Right lobe of liver (tissue), 6 donors: ENCODE results near the gene LIMK2. TPM values are rescaled to one million over a fixed set of nuclear protein-coding genes. Genes with fewer than 3 reads are reported as not detected.
"Not testable (repeated sequence)": the region's sequence is repeated elsewhere in the genome, so short reads cannot be mapped to it uniquely, and the experiment has no call there.

ENCODE experiments used
- ATAC-seq, 4 donors: fragments of 200-7000 bp; cut with Tn5 transposase; one replicate each; pipeline ENCODE4 v1.9.1; 2020; ENCODE audit warnings: mild to moderate bottlenecking in 4 of 4, moderate library complexity in 4 of 4
- DNase-seq, 3 donors: peaks; one replicate each; pipeline ENCODE4 v3.0.0-alpha.2; 2020
- H3K27ac ChIP-seq, 3 donors: fragments of 200-600 bp; one replicate each; pipeline ENCODE4 v1.8.0; 2022
- H3K27me3 ChIP-seq, 2 donors: fragments of 200-600 bp; one replicate each; pipeline ENCODE4 v1.8.0; 2022
- H3K36me3 ChIP-seq, 4 donors: fragments of 200-600 bp; sonication (generic) in 1 of 4; one replicate each; pipeline versions ENCODE4 v1.5.1 to v1.8.0; 2017 to 2022; ENCODE audit warnings: control low read depth in 1 of 4
- H3K4me1 ChIP-seq, 4 donors: fragments of 200-600 bp; sonication (generic) in 1 of 4; one replicate each; pipeline versions ENCODE4 v1.5.1 to v1.8.0; 2017 to 2022; ENCODE audit warnings: control low read depth in 1 of 4
- H3K4me3 ChIP-seq, 3 donors: fragments of 200-600 bp; one replicate each; pipeline ENCODE4 v1.8.0; 2022
- H3K9me3 ChIP-seq, 4 donors: fragments of 200-600 bp; sonication (generic) in 1 of 4; one replicate each; pipeline versions ENCODE4 v1.5.1 to v1.8.0; 2017 to 2022; ENCODE audit warnings: control low read depth in 1 of 4
- POLR2A ChIP-seq: fragments of 450-650 bp; IDR thresholded peaks from one replicate; pipeline ENCODE4 v1.6.1; 2017; ENCODE audit warnings: antibody characterized with exemption, mild to moderate bottlenecking
- WGBS: methylation state at CpG from one replicate; pipeline ENCODE4 v1.1.6; 2018; ENCODE audit warnings: low coverage, low lambda C conversion rate; ENCODE audit not compliant: insufficient coverage; ENCODE audit errors: missing lambda C conversion rate; 5-methylcytosine and 5-hydroxymethylcytosine counted together
- intact Hi-C, 2 donors: fragments of 100-400 bp; cut with DNase I; formaldehyde crosslinking; loops; one replicate each; pipeline versions ENCODE4 v1.11.2 to v1.14.1; 2022
- total RNA-seq, 6 experiments: library from RNA; depleted of rRNA in 2 of 6; stranded (reverse); fragments of >200 nt in 2 of 6; fragmentation: NEBNext Ultra II Directional in 3 of 6; extraction: Animal tissue kit (Norgen Biotek cat#: 25700) in 3 of 6; gene quantifications; one replicate each; pipeline versions ENCODE4 v1.1.0 to v1.2.4, GENCODE V29; 2016 to 2023
- TF ChIP-seq, protein P1 (sequence below), 4 donors: fragments of 200-600 bp in 3 of 4; fragments of 450-650 bp in 1 of 4; IDR thresholded peaks; one replicate each; pipeline versions ENCODE4 v1.5.1 to v1.8.0; 2016 to 2022; ENCODE audit warnings: antibody characterized with exemption in 4 of 4, mild to moderate bottlenecking in 2 of 4
- donor health status: DM: no; HTN: yes; CAD: no.
- donor health status: DM: no; HTN: no; CAD: no.
- donor health status: DM: no; HTN: no; CAD: no.
- donor health status: DM: no; HTN: yes; CAD: no.
- donor health status: DM: no; HTN: yes; CAD: no.

LIMK2 gene
- total RNA-seq, 6 experiments from 2014 or later = 6.3 to 47.9 (median 19.6) TPM

DNA sequence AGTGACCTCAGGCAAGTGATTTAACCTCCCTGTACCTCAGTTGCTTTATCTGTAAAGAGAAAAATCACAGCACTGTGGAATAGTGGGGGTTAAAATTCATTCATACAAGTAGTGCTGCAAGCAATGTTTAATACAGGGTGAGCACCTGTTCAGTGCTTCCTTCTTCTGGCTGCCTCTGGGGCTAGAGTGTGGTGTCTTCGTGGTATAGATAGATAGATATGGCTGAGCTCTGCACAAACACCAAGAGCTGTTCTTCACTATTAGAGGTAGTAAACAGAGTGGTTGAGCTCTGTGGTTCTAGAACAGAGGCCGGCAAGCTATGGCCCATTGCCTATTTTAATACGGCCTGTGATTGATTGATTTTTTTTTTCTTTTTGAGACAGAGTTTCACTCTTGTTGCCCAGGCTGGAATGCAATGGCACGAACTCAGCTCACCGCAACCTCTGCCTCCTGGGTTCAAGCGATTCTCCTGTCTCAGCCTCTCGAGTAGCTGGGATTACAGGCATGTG is 32.9 kb downstream of the LIMK2 start:
- intact Hi-C loops = no loop called here
- ATAC-seq (peak; percentile 10 to 66 (median 30)), DNase-seq (no peak)
- Histone ChIP-seq H3K27me3 (no peaks in the 10 kb centered on the region), H3K36me3 (peaks cover 0 to 2% (median 0%) of the 10 kb centered on the region in 4 donors), H3K4me1 (peaks cover 0 to 24% (median 0%) of the 10 kb centered on the region in 4 donors), H3K27ac (no peak overlapping the region), H3K4me3 (no peak overlapping the region), H3K9me3 (no peaks in the 10 kb centered on the region)
- WGBS = 32% methylated on average over 7 of the region's 7 CpGs
- TF ChIP-seq, protein P1, sequence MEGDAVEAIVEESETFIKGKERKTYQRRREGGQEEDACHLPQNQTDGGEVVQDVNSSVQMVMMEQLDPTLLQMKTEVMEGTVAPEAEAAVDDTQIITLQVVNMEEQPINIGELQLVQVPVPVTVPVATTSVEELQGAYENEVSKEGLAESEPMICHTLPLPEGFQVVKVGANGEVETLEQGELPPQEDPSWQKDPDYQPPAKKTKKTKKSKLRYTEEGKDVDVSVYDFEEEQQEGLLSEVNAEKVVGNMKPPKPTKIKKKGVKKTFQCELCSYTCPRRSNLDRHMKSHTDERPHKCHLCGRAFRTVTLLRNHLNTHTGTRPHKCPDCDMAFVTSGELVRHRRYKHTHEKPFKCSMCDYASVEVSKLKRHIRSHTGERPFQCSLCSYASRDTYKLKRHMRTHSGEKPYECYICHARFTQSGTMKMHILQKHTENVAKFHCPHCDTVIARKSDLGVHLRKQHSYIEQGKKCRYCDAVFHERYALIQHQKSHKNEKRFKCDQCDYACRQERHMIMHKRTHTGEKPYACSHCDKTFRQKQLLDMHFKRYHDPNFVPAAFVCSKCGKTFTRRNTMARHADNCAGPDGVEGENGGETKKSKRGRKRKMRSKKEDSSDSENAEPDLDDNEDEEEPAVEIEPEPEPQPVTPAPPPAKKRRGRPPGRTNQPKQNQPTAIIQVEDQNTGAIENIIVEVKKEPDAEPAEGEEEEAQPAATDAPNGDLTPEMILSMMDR (IDR thresholded peaks at IDR 0.05) = no peak
- no peak for TF ChIP-seq POLR2A

DNA sequence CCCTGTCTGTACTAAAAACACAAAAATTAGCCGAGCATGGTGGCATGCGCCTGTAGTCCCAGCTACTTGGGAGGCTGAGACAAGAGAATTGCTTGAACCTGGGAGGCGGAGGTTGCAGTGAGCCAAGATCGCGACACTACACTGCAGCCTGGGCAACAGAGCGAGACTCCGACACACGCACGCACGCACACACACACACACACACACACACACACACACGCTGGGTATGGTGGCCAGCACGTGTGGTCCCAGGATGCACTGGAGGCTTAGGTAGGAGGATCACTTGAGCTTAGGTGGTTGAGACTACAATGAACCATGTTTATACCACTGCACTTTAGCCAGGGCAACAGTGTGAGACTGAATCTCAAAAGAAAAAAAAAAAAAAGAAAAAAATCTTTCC is 33.9 kb downstream of the LIMK2 start:
- ATAC-seq, H3K27me3 ChIP-seq, H3K27ac ChIP-seq, H3K4me3 ChIP-seq, DNase-seq, intact Hi-C loops, H3K36me3 ChIP-seq, H3K9me3 ChIP-seq: not testable (repeated sequence)
- H3K4me1 ChIP-seq = peaks cover 0 to 29% (median 0%) of the 10 kb centered on the region in 4 donors
- 87% methylated on average over 3 of the region's 12 CpGs for WGBS

GRCh38 chr22:31246687-31247086 is 34.6 kb downstream of the LIMK2 start:
- peaks cover 0 to 2% (median 0%) of the 10 kb centered on the region in 4 donors for H3K36me3 ChIP-seq
- WGBS = 85% methylated on average over 2 of the region's 2 CpGs
- TF ChIP-seq, protein P1 (IDR thresholded peaks at IDR 0.05) = no peak
- TF ChIP-seq POLR2A = no peak
- no peaks in the 10 kb centered on the region for H3K27me3 ChIP-seq
- ATAC-seq (no peak), DNase-seq (no peak)
- H3K4me3 ChIP-seq = no peak overlapping the region
- no peaks in the 10 kb centered on the region for H3K9me3 ChIP-seq
- intact Hi-C loops = no loop called here
- H3K27ac ChIP-seq = no peak overlapping the region
- H3K4me1 ChIP-seq = peaks cover 0 to 23% (median 0%) of the 10 kb centered on the region in 4 donors

DNA sequence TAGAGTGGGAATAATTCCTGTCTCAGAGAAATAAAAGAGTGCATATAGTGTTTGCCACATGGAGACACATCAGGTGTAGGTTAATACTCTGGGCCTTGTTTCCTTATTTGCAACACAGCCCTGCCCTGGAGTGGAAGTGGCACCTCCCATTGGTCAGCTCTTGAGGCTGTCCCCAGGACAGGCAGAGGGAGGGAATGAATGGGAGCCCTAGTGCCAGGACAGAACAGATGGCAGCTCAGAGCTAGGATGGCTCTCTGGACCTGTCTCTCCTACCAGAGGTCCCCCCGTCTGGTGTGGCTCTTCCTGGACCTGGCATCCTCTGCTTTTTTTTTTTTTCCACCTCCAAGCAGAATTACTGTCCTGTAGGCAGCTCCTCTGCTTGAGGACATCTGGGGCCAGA is 35.6 kb downstream of the LIMK2 start:
- WGBS = no CpG with 5 or more reads among the region's 1 CpG
- intact Hi-C loops = no loop called here
- TF ChIP-seq, protein P1 (IDR thresholded peaks at IDR 0.05) = no peak
- TF ChIP-seq POLR2A = no peak
- Histone ChIP-seq H3K9me3 (no peaks in the 10 kb centered on the region), H3K27me3 (no peaks in the 10 kb centered on the region), H3K4me3 (no peak overlapping the region), H3K4me1 (peaks cover 0 to 23% (median 0%) of the 10 kb centered on the region in 4 donors), H3K36me3 (no peaks in the 10 kb centered on the region), H3K27ac (no peak overlapping the region)
- DNase-seq (no peak), ATAC-seq (peak in 1 of 4 donors; percentile 4)

DNA sequence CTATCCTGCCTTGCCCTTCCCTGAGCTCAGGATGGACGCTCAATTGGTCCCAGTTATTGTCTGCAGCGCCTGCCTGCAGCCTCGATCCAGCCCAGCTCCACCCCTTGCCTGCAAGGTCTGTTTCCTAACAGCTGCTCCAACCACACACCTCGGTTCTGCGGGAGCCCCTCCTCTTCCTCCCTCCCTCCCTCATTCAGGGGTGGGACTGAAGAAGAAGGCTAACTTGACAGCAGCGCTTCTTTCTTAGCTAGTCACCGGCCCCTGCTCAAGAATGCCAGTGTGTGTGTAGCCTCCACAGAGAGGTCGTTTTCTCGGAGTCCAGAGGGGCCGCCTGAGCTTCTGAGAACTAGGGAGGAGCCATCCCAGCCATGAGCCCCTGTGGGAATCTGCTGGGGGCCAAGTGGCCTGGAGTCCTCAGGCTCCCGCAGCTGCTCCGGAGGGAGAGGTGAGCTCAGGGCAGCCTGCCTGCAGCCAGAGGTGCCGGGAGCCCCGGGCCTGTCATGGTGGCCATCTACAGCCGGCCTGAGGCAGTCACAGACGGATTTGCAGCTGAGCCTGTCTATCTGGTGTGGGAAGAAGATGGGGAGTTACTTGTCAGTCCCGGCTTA is 36.1 kb downstream of the LIMK2 start:
- H3K27me3 ChIP-seq = no peaks in the 10 kb centered on the region
- intact Hi-C loops = no loop called here
- peak overlapping the region in 1 of 3 donors; percentile 37 for H3K4me3 ChIP-seq
- no peaks in the 10 kb centered on the region for H3K36me3 ChIP-seq
- ATAC-seq = peak; percentile 22 to 84 (median 72)
- no peaks in the 10 kb centered on the region for H3K9me3 ChIP-seq
- TF ChIP-seq, protein P1 (IDR thresholded peaks at IDR 0.05) = no peak
- no peak for TF ChIP-seq POLR2A
- no peak overlapping the region for H3K27ac ChIP-seq
- peak in 1 of 3 donors; percentile 66 for DNase-seq
- peaks cover 0 to 23% (median 0%) of the 10 kb centered on the region in 4 donors for H3K4me1 ChIP-seq
- WGBS = 70% methylated on average over 9 of the region's 17 CpGs
